ENCODE data around the gene AGPS. TPM values are rescaled to one million over a fixed set of nuclear protein-coding genes. Genes with fewer than 3 reads are reported as not detected.
"Not testable (repeated sequence)": the region's sequence is repeated elsewhere in the genome, so short reads cannot be mapped to it uniquely, and the experiment has no call there.

The AGPS gene
- total RNA-seq, 1 donor from 2014 or later: 43.9 TPM

- Mint-ChIP-seq H3K27me3 (ENCODE audit: low read depth) (no peaks in the 10 kb centered on the region), H3K9me3 (peaks cover 10% of the 10 kb centered on the region), H3K27ac (peak overlapping the region; percentile 68), H3K4me1 (peaks cover 47% of the 10 kb centered on the region), H3K4me3 (peak overlapping the region; percentile 21), H3K36me3 (peaks cover 14% of the 10 kb centered on the region)
- no peak for DNase-seq (ENCODE audit: low spot score in 2 of 2, unreplicated experiment in 2 of 2)
- TF ChIP-seq, protein P1, sequence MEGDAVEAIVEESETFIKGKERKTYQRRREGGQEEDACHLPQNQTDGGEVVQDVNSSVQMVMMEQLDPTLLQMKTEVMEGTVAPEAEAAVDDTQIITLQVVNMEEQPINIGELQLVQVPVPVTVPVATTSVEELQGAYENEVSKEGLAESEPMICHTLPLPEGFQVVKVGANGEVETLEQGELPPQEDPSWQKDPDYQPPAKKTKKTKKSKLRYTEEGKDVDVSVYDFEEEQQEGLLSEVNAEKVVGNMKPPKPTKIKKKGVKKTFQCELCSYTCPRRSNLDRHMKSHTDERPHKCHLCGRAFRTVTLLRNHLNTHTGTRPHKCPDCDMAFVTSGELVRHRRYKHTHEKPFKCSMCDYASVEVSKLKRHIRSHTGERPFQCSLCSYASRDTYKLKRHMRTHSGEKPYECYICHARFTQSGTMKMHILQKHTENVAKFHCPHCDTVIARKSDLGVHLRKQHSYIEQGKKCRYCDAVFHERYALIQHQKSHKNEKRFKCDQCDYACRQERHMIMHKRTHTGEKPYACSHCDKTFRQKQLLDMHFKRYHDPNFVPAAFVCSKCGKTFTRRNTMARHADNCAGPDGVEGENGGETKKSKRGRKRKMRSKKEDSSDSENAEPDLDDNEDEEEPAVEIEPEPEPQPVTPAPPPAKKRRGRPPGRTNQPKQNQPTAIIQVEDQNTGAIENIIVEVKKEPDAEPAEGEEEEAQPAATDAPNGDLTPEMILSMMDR (IDR thresholded peaks at IDR 0.05; ENCODE audit: unreplicated experiment): no peak
Measured at GRCh38 chr2:177550264-177551200, 158.0 kb downstream of the AGPS start.

DNA sequence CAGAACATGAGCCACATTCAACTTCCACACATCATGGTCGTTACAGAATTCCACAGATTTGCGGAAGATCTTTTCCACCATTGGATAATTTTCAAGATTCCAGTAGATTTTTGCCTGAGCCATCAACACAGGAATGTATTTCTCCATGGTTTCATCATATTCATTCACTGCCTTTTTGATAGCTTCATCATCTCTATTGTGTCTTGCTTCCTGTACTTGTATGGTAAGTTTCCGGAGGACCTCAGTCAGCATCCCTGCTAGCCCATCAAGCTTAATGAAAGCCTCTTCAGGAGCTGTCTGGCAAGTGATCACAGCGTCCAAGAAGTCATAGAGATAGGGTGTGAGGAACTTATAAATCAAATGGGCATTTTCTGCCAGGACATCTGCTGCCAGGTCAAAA lies 158.8 kb downstream of the AGPS start:
- Mint-ChIP-seq H3K4me1 (peaks cover 54% of the 10 kb centered on the region), H3K4me3 (peak overlapping the region; percentile 42), H3K27ac (peak overlapping the region; percentile 21)
- not testable (repeated sequence) for H3K9me3 Mint-ChIP-seq; DNase-seq (ENCODE audit: low spot score in 2 of 2, unreplicated experiment in 2 of 2); H3K27me3 Mint-ChIP-seq (ENCODE audit: low read depth); H3K36me3 Mint-ChIP-seq

GRCh38 chr2:177551989-177552421 lies 159.4 kb downstream of the AGPS start:
- H3K27me3 Mint-ChIP-seq (ENCODE audit: low read depth): no peaks in the 10 kb centered on the region
- peak overlapping the region; percentile 100 for H3K27ac Mint-ChIP-seq
- peak overlapping the region; percentile 97 for H3K4me3 Mint-ChIP-seq
- peaks cover 4% of the 10 kb centered on the region for H3K9me3 Mint-ChIP-seq
- DNase-seq (ENCODE audit: low spot score in 2 of 2, unreplicated experiment in 2 of 2): peak; percentile 22 to 49
- H3K4me1 Mint-ChIP-seq: peaks cover 54% of the 10 kb centered on the region
- H3K36me3 Mint-ChIP-seq: peaks cover 3% of the 10 kb centered on the region
- TF ChIP-seq, protein P1 (IDR thresholded peaks at IDR 0.05; ENCODE audit: unreplicated experiment): no peak

DNA sequence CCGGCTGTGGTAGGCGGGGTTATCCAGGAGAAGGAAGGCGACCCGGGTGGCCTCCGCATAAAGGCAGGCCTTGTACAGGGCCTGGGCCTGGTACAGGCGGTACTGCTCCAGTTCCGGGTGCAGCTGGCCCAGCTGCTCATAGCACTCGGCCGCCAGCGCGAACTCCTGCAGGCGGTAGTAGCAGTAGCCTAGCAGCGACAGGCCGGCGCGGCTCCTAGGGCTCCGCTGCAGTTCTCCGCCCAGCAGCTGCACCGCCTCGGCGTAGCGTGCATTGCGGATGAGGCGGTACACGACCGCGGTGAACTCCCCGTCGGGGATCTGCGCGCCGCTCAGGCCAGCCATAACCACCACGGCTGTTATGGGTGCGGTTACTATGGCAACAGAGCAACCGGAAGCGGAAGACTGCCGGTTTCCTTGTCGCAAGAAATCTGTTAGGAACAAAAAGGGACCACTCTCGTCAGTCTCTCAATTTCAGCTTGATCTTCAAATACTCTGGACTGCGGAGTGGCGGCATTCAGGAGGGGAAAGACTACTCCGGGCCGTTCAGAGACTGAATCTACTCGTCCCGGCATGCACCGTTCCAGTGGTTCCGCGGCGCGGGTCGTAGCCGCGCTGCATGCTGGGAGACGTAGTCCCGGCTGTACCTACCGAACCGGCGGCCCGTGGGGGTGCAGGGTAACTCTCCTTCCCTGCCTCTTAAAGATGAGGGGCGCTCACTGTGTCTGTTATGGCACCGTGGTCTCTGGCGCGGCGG lies 160.0 kb downstream of the AGPS start:
- Mint-ChIP-seq H3K9me3 (peaks cover 10% of the 10 kb centered on the region), H3K4me1 (peaks cover 54% of the 10 kb centered on the region), H3K27ac (peak overlapping the region; percentile 100), H3K36me3 (peaks cover 6% of the 10 kb centered on the region), H3K27me3 (ENCODE audit: low read depth) (no peaks in the 10 kb centered on the region), H3K4me3 (peak overlapping the region; percentile 97)
- peak; percentile 81 to 86 for DNase-seq (ENCODE audit: low spot score in 2 of 2, unreplicated experiment in 2 of 2)
- TF ChIP-seq, protein P1 (IDR thresholded peaks at IDR 0.05; ENCODE audit: unreplicated experiment): no peak

DNA sequence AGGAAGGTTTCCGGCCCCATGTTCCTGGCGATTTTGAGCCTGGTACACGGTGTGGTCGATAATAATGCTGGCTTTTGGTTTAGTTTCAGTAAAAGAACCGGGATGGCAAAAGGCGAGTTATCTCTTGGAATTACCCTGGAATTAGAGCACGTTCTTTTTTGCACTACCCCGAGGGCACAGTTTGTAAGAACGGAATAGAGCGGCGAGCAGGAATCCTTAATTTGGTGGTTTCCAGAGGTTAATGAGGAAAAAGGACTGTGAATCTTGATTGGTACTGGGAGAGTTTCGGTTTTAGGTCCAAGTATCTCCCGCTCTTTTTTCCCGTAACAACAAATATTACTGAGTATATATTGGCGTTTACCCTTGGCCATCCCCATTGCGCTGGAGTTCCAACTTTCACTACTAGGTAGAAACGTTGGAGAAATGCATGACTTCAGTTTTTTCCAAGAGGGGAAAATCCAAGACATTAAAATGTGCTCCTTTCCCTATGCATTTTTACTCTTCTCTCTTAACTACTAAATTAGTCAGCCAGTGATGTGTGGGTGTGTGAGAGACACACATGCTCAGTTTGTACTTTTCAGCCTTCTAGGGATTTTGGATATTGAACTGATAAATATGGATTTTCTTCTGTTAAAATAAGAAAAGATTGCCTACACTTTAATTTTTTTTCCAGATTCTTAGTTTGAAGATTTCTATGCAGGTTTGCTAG lies 160.8 kb downstream of the AGPS start:
- peaks cover 49% of the 10 kb centered on the region for H3K4me1 Mint-ChIP-seq
- H3K9me3 Mint-ChIP-seq: peaks cover 15% of the 10 kb centered on the region
- TF ChIP-seq, protein P1 (IDR thresholded peaks at IDR 0.05; ENCODE audit: unreplicated experiment): no peak
- H3K36me3 Mint-ChIP-seq: peaks cover 7% of the 10 kb centered on the region
- H3K27me3 Mint-ChIP-seq (ENCODE audit: low read depth): no peaks in the 10 kb centered on the region
- peak overlapping the region; percentile 100 for H3K27ac Mint-ChIP-seq
- peak overlapping the region; percentile 97 for H3K4me3 Mint-ChIP-seq
- no peak for DNase-seq (ENCODE audit: low spot score in 2 of 2, unreplicated experiment in 2 of 2)

Measured in mesothelial cell of epicardium (in vitro differentiated cells).